Activated CD4-positive, CD25-positive, alpha-beta regulatory T cell treated with anti-CD3 and anti-CD28 coated beads, Interleukin-2, amount 50 U/mL, for 72 hours (primary cell): Measurements from ENCODE around the gene RPS17.
"Not testable (repeated sequence)": the region's sequence is repeated elsewhere in the genome, so short reads cannot be mapped to it uniquely, and the experiment has no call there.

ENCODE experiments used
- DNase-seq: peaks from one replicate; pipeline ENCODE4 v3.0.0; 2021

RPS17 gene

DNA sequence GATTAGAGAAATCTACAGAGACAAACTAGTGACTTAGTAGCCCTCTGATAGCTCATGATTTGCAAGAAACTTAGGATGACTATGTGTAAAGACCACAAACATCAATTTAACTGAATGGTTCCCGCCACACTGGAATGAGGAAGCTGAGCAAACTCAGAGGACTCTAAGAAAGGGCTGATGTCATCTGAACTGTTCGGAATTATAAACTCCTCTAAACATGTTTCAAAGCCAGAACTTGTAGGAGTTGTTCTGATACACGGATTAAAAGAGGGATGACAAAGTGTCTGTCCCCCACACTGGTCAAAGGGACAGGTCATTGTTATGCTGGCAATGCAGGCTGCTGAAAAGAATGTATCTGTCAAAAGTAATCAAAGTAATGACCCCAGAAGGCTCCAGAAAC, 34.4 kb downstream of the RPS17 start:
- DNase-seq = not testable (repeated sequence)

DNA sequence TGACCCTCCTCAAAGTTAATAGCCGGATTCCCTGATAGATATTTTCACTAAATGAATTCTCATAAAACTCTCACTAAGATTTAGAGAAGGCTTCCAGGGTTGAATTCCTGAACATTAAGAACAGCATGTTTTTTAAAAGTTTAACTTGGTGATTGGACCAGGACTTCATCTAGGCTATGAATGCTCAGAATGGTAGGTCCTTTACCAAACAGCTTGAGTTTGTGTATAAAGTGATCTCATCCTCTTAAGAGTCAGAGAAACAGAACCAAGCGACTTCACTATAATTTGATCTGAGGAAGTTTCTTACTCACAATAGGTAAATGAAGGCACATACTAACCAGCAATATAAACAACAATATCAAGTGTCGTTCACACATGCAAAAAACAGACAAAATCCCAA, 36.2 kb downstream of the RPS17 start:
- not testable (repeated sequence) for DNase-seq

DNA sequence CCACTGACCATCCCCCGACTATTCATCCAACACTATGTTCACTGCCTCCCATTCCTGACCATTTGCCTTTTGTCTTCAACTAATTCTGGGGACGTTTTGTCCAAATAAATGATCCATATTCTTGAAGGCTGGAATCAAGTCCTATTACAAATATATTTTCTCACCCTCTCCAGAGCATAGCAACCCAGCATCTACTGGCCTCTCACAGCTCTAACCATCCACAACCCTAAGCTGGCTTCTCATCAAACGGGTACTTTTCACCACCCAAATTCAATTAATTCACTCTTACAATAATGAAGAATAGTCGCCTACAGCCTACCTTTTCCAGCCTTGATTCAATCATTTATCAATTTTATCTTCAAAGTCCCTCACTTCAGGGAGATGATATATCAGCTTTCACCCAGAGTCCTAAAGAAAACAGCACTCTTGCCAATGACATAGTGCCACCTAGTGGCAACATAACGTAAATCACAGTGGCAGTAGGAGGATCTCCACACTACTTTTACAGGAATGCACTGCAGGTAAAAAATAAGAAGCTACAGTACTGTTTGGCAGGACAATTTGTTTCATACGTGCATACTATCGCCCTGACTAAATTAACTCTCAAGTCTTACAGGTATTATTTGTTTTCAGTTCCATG, 37.4 kb downstream of the RPS17 start:
- not testable (repeated sequence) for DNase-seq

DNA sequence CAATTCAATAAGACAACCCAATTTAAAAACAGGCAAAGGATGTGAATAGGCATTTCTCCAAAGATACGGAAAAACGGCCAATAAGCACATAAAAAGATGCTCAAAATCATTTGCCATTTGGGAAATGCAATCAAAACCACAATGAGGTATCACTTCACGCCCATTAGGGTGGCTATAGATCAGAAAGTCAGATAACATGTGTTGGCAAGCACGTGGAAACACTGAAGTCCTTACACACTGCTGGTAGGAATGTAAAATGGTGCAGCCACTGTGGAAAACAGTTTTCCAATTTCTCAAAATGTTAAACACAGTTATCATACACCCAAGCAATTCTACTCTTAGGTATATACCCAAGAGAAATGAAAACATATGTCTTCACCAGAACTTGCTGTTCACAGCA, 39.5 kb downstream of the RPS17 start:
- DNase-seq = not testable (repeated sequence)

DNA sequence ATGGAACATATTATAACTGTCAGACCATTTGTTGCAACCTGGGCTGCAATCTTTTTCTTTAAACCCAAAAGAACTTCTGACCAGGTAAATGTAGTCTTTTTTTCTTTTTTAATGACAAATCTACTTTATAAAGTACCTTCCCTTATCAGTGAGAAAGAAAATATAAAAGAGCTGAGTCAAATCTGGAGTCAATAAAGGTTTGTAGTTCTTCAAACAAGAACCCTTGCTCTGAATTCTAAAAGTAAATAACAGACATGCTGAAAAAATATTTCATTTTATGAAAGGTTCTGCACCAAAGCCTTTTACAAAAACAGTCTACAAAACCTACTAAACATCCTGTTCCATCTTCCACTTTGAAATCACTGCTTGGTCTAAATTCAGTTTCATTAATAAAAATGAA, 42.3 kb downstream of the RPS17 start:
- DNase-seq = not testable (repeated sequence)

DNA sequence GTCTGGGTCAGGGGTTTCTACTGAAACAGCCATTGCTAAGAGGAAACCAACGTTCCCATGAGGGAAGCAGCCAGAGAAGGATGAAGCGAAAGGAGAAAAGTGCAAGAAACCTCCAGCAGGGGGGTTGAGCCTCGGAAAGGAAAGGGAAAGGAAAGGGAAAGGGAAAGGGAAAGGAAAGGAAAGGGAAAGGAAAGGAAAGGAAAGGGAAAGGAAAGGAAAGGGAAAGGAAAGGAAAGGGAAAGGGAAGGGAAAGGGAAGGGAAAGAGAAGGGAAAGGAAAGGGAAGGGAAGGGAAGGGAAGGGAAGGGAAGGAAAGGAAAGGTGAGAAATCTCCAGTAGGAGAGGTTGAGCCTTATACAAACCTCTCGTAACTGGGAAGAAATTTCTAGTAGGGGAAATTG, 52.0 kb downstream of the RPS17 start:
- not testable (repeated sequence) for DNase-seq

DNA sequence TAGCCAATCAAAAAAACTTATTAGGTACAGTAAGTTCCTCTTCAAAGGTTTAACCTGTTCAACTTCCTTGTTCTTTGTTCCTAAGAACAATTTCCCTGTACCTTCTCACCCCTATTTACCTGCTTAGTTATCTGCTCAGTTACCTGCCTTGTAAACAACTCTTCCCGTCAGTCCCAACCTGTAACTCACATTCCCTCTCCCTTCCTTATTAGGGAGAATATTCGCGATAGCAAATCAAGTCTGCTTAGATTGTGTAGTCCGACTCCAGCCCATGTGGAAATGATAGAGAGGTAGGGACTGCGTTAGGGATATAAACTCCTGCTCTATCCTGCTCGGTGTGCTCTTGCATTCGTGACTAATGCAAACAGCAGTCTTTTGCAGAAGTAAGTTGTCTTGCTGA, 53.2 kb downstream of the RPS17 start:
- not testable (repeated sequence) for DNase-seq
